Activated T-cell treated with anti-CD3 and anti-CD28 coated beads, Interleukin-2, amount 50 U/mL, for 24 hours (primary cell): Measurements from ENCODE around the gene SEC14L2.

Experiments used
- DNase-seq: peaks from one replicate; pipeline ENCODE4 v3.0.0-alpha.2; 2020
- H3K27ac Mint-ChIP-seq: 2 replicates; pipeline ENCODE4 v1.8.0; 2020; ENCODE audit warnings: mild to moderate bottlenecking, mixed read lengths
- H3K27me3 Mint-ChIP-seq: 2 replicates; pipeline ENCODE4 v1.8.0; 2020; ENCODE audit warnings: mixed read lengths
- H3K36me3 Mint-ChIP-seq: 2 replicates; pipeline ENCODE4 v1.8.0; 2020; ENCODE audit warnings: low read depth, mixed read lengths
- H3K4me1 Mint-ChIP-seq: 2 replicates; pipeline ENCODE4 v1.8.0; 2020; ENCODE audit warnings: low read depth, mixed read lengths
- H3K4me3 Mint-ChIP-seq: 2 replicates; pipeline ENCODE4 v1.8.0; 2020; ENCODE audit warnings: mild to moderate bottlenecking, moderate library complexity, mixed read lengths
- H3K9me3 Mint-ChIP-seq: 2 replicates; pipeline ENCODE4 v1.8.0; 2020; ENCODE audit warnings: mixed read lengths

SEC14L2 gene

DNA sequence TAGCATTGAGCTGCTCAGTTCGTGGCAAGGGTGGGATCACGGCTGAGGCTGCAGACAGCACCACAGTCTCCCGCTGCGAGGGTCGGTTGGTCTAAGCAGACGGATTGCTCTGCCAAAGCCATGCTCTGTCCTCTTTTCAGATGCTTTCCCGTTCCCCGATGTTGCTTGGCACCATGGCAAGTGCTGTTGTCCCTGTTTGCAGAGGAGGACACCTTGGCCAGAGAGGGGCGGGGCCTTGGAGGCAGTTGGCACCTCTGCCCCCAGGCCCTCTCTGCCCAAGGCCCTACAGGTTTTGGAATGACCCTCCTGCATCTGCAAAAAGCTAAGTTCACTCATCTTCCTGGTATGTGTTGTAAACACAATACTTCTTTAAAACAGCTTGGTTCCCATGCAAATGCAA, 28.4 kb upstream of the SEC14L2 start:
- H3K27me3 Mint-ChIP-seq: no peaks in the 10 kb centered on the region
- H3K27ac Mint-ChIP-seq: no peak overlapping the region
- H3K4me1 Mint-ChIP-seq: no peaks in the 10 kb centered on the region
- no peak overlapping the region for H3K4me3 Mint-ChIP-seq
- DNase-seq: no peak
- H3K36me3 Mint-ChIP-seq: peaks cover 3% of the 10 kb centered on the region
- H3K9me3 Mint-ChIP-seq: no peaks in the 10 kb centered on the region

DNA sequence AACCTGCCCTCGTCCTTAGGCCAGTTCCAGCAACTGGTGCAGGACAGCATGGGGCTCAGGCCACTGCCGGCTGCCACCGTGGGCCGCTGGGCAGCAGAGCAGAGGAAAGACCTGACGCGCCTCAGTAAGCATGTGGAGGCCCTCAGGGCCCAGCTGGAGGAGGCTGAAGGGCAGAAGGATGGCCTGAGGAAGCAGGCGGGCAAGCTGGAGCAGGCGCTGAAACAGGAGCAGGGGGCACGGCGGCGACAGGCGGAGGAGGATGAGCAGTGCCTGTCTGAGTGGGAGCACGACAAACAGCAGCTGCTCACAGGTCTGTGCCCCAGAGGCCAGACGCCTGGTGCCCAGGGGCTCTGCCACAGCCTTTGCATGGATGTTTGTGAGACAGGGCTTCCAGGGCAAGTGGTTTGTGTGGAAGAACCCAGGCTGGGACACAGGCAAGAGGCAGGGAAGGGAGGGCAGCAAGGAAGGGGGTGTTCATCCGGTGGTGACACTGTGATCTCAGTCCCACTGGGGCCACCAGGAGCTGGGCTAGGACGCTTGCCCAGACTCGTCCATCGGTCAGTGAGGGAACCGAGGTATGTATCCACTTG, 26.1 kb upstream of the SEC14L2 start:
- H3K36me3 Mint-ChIP-seq: peaks cover 3% of the 10 kb centered on the region
- no peak for DNase-seq
- no peaks in the 10 kb centered on the region for H3K27me3 Mint-ChIP-seq
- H3K4me3 Mint-ChIP-seq: no peak overlapping the region
- H3K27ac Mint-ChIP-seq: no peak overlapping the region
- no peaks in the 10 kb centered on the region for H3K4me1 Mint-ChIP-seq
- H3K9me3 Mint-ChIP-seq: no peaks in the 10 kb centered on the region

DNA sequence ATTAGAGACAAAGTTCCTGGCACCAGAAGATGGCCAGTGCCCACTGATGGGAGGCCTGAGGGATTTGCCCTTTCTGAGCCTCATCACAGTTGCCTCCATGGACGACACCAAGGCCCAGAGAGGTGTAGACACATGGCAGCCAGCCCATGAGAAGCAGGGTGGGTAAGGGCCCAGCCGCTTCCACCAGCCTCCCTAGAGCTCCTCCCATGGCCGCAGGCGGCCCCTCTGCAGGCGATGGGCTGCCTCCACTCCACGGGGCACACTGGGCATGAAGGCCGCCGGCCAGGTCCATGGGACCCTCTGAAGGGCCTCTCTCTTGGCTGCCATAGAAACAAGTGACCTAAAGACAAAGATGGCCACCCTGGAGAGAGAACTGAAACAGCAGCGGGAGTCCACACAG, 25.5 kb upstream of the SEC14L2 start:
- Mint-ChIP-seq H3K27me3 (no peaks in the 10 kb centered on the region), H3K27ac (no peak overlapping the region), H3K4me3 (no peak overlapping the region), H3K4me1 (no peaks in the 10 kb centered on the region), H3K36me3 (no peaks in the 10 kb centered on the region), H3K9me3 (no peaks in the 10 kb centered on the region)
- no peak for DNase-seq

DNA sequence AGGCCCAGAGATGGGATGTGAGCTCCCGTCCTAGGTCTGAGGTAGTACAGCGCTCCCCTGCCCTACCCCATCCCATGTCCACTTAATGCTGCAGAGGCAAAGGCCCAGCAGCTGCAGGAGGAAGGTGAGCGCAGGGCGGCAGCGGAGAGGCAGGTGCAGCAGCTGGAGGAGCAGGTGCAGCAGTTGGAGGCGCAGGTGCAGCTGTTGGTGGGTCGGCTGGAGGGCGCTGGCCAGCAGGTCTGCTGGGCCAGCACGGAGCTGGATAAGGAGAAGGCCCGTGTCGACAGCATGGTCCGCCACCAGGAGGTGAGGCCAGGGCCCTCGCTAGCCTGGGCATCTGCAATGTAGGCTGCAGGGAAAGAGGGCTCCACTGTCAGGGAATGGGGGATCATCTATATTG, 24.8 kb upstream of the SEC14L2 start:
- Mint-ChIP-seq H3K4me1 (no peaks in the 10 kb centered on the region), H3K4me3 (no peak overlapping the region), H3K36me3 (no peaks in the 10 kb centered on the region), H3K27ac (no peak overlapping the region), H3K27me3 (no peaks in the 10 kb centered on the region), H3K9me3 (no peaks in the 10 kb centered on the region)
- DNase-seq: no peak

DNA sequence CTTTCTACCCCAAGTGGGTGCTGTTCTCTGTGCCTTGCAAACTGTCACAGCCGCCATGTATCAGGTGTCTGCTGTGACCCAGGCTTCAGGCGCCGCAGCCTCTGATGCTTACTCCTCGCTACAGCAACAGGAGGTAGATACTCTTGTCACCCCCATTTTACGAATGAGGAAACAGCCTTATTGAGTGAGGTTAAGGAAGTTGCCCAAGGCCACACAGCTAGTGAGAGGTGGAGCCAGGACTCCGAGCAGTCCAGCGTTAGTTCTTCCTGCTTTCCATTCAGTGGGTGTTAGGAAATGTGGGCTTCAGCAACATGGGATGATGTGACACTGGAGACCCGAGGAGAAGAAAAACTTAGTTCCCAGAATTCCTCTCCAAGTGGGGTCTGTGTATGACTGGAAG, 23.9 kb upstream of the SEC14L2 start:
- Mint-ChIP-seq H3K27ac (no peak overlapping the region), H3K36me3 (no peaks in the 10 kb centered on the region), H3K4me1 (no peaks in the 10 kb centered on the region), H3K27me3 (no peaks in the 10 kb centered on the region), H3K9me3 (no peaks in the 10 kb centered on the region), H3K4me3 (no peak overlapping the region)
- no peak for DNase-seq

DNA sequence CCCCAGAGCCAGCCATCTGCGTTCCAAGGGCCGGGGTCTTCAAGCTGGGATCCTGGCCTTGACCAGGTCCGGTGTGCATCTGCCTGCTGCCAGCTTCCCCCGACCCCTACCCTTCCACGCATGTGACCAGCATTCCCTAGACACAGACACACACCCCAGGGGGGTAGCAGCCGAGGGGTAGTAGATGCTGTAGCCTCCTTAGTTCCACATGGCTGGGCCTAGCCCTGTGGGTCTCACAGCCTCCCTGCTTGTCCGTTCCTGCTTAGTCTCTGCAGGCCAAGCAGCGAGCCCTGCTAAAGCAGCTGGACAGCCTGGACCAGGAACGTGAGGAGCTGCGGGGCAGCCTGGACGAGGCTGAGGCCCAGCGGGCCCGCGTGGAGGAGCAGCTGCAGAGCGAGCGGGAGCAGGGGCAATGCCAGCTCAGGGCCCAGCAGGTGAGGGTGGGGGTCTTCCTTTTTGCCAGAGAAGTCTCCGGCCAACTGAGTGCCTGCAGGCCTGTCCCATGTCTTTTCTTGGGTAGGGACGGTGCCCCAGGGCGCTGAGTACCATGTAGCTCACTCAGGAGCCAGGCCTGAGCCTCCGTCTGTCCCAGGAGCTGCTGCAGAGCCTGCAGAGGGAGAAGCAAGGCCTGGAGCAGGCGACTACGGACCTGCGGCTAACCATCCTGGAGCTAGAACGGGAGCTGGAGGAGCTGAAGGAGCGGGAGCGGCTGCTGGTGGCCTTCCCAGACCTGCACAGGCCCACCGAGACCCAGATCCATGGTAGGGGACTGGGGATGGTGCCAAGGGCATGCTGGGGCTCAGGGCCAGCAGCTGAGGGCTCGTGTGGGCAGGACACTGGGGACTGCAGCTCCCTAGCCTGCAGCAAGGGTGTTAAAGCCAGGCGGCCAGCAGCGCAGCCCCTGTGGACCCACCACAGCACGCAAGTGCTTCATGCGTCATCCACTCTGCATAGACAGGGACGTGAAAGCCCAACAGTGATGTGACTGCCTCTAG, 23.2 kb upstream of the SEC14L2 start:
- DNase-seq: no peak
- H3K36me3 Mint-ChIP-seq: no peaks in the 10 kb centered on the region
- no peak overlapping the region for H3K27ac Mint-ChIP-seq
- no peaks in the 10 kb centered on the region for H3K4me1 Mint-ChIP-seq
- H3K4me3 Mint-ChIP-seq: no peak overlapping the region
- no peaks in the 10 kb centered on the region for H3K27me3 Mint-ChIP-seq
- H3K9me3 Mint-ChIP-seq: no peaks in the 10 kb centered on the region

DNA sequence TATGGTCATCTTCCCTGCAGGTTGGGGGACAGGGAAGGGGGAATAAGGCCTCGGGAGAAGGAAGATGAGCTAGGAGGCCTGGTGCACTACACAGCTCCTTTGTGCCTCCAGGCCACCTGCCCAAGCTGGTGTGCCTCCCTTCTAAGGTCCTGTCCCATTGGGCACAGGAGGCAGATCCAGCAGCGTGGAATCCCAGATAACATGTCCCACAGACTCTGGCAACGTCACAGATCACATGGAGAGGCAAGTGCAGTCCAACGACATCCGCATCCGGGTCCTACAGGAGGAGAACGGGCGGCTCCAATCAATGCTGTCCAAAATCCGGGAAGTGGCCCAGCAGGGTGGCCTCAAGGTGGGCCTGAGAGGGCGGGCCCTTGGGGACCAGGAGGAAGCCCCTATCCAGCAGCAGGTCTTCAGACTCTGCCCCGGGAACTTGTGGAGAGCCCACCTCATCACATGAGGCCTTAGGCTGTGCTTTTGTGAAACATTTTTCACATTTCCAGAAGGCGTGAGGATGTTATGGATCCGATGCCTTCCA, 21.4 kb upstream of the SEC14L2 start:
- Mint-ChIP-seq H3K9me3 (no peaks in the 10 kb centered on the region), H3K27ac (no peak overlapping the region), H3K4me3 (no peak overlapping the region), H3K27me3 (no peaks in the 10 kb centered on the region), H3K4me1 (no peaks in the 10 kb centered on the region), H3K36me3 (no peaks in the 10 kb centered on the region)
- no peak for DNase-seq

DNA sequence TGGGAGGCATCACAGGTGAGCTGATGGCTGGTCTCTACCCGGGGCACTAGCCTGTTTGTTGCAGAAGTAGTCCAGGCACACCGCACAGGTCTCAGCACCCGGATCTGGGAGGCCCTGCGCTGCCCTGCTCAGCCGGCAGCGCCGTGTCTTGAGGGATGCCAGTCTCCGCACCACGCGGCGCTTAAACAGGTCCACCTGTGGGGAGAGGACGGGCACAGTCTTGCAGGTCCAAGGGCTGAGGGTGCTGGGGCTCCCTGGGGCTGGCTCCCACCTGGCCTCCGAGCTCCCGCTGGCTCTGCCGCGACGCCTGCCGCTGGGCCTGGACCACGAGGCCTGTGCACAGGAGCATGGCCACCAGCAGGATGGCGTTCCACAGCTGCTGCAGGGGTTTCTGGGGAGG, 16.8 kb upstream of the SEC14L2 start:
- Mint-ChIP-seq H3K9me3 (no peaks in the 10 kb centered on the region), H3K27ac (no peak overlapping the region), H3K4me1 (peaks cover 10% of the 10 kb centered on the region), H3K36me3 (no peaks in the 10 kb centered on the region), H3K27me3 (no peaks in the 10 kb centered on the region), H3K4me3 (no peak overlapping the region)
- no peak for DNase-seq

DNA sequence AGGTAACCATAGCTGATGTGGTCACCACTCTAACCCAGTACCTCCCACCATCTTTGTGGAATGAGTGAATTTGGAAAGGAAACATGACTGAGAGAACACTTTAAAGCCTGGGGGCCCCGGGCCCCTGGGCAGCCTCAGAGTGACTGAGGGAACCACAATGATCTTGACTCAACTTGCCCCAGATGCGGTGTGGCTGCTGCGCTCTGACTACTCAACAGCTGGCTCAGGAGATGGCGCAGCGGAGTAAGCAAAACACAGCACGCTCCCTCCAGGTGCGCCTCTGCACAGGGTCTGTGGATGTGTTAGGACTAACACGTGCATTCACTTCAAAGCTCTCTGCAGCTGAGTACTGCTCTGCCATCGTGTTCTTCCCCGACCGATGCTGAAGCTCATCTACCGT, 15.6 kb upstream of the SEC14L2 start:
- H3K4me1 Mint-ChIP-seq: peaks cover 11% of the 10 kb centered on the region
- no peaks in the 10 kb centered on the region for H3K27me3 Mint-ChIP-seq
- H3K36me3 Mint-ChIP-seq: no peaks in the 10 kb centered on the region
- H3K27ac Mint-ChIP-seq: peak overlapping the region; percentile 40
- H3K4me3 Mint-ChIP-seq: no peak overlapping the region
- no peak for DNase-seq
- H3K9me3 Mint-ChIP-seq: no peaks in the 10 kb centered on the region

DNA sequence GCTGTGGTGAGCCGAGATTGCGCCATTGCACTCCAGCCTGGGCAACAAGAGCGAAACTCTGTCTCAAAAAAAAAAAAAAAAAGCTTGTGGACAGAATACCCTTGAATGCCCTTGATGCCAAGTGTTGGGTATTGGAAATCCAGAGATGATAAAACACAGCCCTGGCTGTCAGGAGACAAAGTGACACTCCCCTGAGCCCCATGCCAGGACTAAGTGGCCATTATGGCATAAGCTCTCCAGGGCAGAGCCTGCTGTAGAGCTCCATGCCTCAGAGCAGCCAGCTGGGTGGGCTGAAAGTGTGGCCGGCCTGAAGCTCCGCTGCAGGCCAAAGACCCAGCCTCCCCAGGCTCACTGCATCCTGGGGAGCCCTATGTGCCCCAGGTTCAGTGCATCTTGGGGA, 14.5 kb upstream of the SEC14L2 start:
- no peak for DNase-seq
- H3K36me3 Mint-ChIP-seq: no peaks in the 10 kb centered on the region
- H3K27ac Mint-ChIP-seq: no peak overlapping the region
- H3K4me1 Mint-ChIP-seq: peaks cover 17% of the 10 kb centered on the region
- no peaks in the 10 kb centered on the region for H3K9me3 Mint-ChIP-seq
- peaks cover under 1% of the 10 kb centered on the region for H3K27me3 Mint-ChIP-seq
- H3K4me3 Mint-ChIP-seq: no peak overlapping the region

DNA sequence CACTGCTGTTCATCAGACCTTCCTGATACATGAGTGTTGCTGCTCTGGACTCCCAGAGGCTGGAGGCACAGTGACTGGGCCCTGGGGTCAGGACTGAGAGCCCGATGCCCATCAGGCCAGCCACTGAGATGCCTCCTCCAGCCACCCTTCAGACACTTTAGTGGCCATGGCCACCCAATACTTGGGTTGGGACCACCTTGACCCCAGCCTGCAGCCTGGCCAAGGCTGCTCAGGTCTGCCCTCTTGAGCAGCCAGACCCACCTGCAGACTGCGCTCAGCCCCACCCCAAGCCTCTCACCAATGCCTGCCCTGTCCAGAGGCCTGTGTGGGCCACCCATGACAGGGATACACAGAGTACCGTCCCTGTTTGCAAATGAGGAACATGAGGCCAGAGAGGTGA, 13.8 kb upstream of the SEC14L2 start:
- Mint-ChIP-seq H3K9me3 (no peaks in the 10 kb centered on the region), H3K36me3 (no peaks in the 10 kb centered on the region), H3K4me1 (peaks cover 20% of the 10 kb centered on the region), H3K4me3 (no peak overlapping the region), H3K27ac (no peak overlapping the region), H3K27me3 (peaks cover 4% of the 10 kb centered on the region)
- no peak for DNase-seq

DNA sequence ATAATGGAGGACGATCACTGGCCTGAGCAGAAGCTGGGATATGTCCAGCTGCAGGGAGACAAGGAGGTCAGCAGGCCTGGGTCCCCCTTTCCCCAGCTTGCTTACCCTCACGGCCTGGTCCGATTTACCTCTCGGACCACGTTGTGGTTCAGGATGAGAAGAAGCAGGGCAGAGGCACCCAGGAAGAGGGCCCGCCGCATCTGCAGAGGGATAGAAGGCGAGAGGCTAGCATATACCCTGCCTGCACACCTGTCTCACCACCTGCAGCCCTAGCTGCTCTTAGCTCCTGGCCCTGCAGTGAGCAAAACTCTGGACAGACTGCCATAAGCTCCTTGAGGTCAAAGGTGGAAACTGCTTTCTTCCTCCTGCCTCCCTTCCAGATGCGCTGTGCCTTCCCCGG, 10.9 kb upstream of the SEC14L2 start:
- DNase-seq: no peak
- Mint-ChIP-seq H3K27me3 (peaks cover 4% of the 10 kb centered on the region), H3K36me3 (no peaks in the 10 kb centered on the region), H3K4me3 (peak overlapping the region; percentile 79), H3K4me1 (peaks cover 20% of the 10 kb centered on the region), H3K27ac (no peak overlapping the region), H3K9me3 (no peaks in the 10 kb centered on the region)

DNA sequence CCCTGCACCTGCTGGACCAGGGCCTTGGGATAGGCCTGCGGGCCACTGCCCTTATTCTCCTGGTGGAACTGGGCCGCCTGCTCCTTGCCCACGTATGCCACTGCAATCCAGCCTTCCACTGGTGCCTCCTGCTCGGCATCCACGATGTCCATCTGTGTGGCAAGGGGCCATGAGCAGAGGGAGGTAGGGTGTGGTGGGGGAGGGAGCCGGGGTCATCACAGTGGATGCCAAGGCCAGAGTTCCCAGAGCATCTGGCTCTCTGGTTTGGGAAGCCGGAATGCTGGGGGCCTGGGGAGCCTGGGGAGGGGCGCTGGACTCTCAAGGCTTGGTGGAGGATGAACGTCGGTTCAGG, 10.2 kb upstream of the SEC14L2 start:
- peaks cover 20% of the 10 kb centered on the region for H3K4me1 Mint-ChIP-seq
- H3K4me3 Mint-ChIP-seq: peak overlapping the region; percentile 79
- H3K27ac Mint-ChIP-seq: peak overlapping the region; percentile 52
- H3K27me3 Mint-ChIP-seq: peaks cover 4% of the 10 kb centered on the region
- no peaks in the 10 kb centered on the region for H3K36me3 Mint-ChIP-seq
- H3K9me3 Mint-ChIP-seq: no peaks in the 10 kb centered on the region
- DNase-seq: no peak

DNA sequence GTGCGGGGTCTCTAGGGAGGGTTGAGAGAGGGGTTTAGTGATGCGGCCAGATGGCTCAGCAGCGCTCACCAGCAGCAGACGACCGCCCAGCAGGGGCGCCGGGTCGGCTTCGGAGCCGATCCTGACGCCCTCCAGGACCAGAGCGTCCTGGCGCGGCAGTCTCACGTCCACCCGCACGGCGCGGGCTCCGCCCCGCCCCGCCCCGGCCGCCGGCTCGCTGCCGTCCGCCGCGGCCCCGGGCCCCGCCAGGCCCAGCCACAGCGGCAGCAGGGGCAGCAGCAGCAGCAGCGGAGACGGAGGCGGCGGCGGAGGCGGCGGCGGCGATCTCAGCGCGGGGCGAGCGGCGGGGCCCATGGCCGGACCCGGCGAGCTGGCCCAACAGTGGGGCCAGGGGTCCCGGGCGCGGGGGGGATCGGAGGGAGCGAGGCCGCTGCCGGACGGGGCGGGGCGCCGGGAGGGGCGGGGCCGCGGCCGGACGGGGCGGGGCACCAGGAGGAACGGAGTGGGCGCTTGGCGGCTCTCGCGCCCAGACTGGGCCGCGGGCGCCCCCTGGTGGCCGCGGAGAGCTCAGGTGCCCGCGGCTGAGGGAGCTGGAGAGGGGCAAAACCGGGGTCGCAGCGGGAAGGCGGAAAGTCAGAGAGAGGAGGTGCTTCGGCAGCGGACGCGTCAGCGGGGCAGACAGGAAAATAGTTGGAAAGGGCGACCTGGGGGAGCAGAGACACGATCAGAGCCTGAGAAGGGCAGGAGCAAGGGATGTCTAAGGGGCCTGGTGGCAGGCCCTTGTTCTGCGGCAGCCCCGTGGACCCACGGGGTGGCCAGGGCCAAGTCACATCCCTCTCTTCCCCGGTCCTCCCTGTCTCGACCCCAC, 9.6 kb upstream of the SEC14L2 start, which contains the start of gene RNF215:
Gene RNF215, minus strand, starts transcription at position 452 of the 868 bp plus-strand sequence. Its CDS starts 98 bp downstream, at position 354.
- Mint-ChIP-seq H3K36me3 (no peaks in the 10 kb centered on the region), H3K4me3 (peak within 1 kb of the TSS; percentile 79), H3K4me1 (peaks cover 24% of the 10 kb centered on the region), H3K27me3 (peaks cover 4% of the 10 kb centered on the region), H3K9me3 (no peaks in the 10 kb centered on the region), H3K27ac (peak within 1 kb of the TSS; percentile 67)
- peak; percentile 90 for DNase-seq
